ENCODE measurements around the gene NCOA7.

NCOA7 gene

DNA sequence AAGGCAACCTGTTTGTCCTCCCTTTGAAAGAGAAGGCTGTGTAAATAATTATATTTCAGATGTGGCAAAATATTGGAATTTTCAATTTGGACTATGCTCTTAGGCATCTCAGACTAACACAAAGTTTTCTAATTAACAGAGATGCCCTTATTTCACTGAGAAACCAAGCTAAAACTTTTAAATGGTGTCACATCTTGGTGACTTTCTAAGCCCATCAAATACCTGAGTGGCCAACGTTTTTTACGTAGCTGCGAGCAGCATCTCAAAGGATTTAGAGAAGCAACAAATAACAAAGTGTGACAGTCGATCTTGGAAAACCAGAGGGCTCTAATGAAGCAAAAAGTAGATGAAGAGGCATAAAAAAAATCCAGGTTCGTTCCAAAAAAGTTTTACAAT lies 44.7 kb upstream of the NCOA7 start:
- H3K4me3 ChIP-seq (ENCODE audit: low read depth, low read length) = no peak overlapping the region
- no peak for TF ChIP-seq CTCF (conservative IDR thresholded peaks at IDR 0.05; ENCODE audit: low read depth, low read length)
- DNase-seq (ENCODE audit: low read depth) = no peak

DNA sequence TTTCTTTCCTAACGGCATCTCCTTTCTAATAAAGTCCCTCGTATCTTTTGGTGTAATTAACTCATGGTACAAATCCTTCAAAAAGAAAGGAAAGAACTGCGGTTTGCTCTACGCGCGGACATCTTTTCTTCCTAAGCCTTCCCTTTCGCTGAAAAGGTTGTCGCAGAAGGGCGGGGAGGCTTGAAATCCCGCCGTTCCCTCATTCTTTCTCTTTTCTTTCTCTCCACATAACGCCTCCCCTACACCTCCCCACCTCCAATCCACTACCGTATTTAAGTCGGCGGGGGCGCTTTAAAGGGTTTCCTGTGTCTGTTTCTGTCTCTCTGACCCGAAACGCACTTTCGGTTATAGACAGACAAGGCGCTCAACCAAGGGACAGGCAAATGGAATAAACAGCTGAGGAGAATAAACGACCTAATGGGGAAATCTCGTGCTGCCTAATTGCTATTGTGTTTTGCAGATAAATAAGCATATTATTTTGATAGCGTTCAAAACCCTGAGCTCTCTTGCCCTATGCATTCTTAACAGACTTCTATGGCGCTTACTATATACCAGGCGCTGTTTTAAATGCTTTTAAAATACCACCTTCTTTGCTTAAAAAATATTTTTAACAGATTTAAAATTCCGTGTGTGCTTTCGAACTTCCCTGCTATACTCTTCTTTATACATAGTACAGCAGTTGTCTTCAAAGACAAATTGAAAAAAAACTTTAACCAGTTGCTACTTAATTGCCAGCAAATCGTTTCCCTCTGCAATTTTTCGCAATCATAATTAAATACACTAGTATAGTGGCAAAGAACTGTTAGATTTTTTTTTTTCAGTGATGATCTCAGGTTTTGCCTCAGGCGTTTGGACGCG lies 43.8 kb upstream of the NCOA7 start:
- peak; percentile 23 for TF ChIP-seq CTCF (conservative IDR thresholded peaks at IDR 0.05; ENCODE audit: low read depth, low read length)
- peak; percentile 84 for DNase-seq (ENCODE audit: low read depth)
- peak overlapping the region; percentile 69 for H3K4me3 ChIP-seq (ENCODE audit: low read depth, low read length)

GRCh38 chr6:125747589-125748405 lies 43.0 kb upstream of the NCOA7 start:
- H3K4me3 ChIP-seq (ENCODE audit: low read depth, low read length) = peak overlapping the region; percentile 69
- no peak for TF ChIP-seq CTCF (conservative IDR thresholded peaks at IDR 0.05; ENCODE audit: low read depth, low read length)
- DNase-seq (ENCODE audit: low read depth) = no peak

- H3K4me3 ChIP-seq (ENCODE audit: low read depth, low read length) = peak overlapping the region; percentile 69
- TF ChIP-seq CTCF (conservative IDR thresholded peaks at IDR 0.05; ENCODE audit: low read depth, low read length) = peak; percentile 30
- peak; percentile 27 for DNase-seq (ENCODE audit: low read depth)
These were observed 42.2 kb upstream of the NCOA7 start for GRCh38 chr6:125748406-125749172.

GRCh38 chr6:125749173-125749864 lies 41.4 kb upstream of the NCOA7 start, which contains the start of gene HEY2:
Gene HEY2 (plus strand): TSS chr6:125749632. CDS start chr6:125749777, 145 bp downstream.
- peak within 1 kb of the TSS; percentile 69 for H3K4me3 ChIP-seq (ENCODE audit: low read depth, low read length)
- no peak for TF ChIP-seq CTCF (conservative IDR thresholded peaks at IDR 0.05; ENCODE audit: low read depth, low read length)
- DNase-seq (ENCODE audit: low read depth) = peak; percentile 92
